GM21619 (cell line): Measurements from ENCODE around the gene BRI3BP.
"Not testable (repeated sequence)": the region's sequence is repeated elsewhere in the genome, so short reads cannot be mapped to it uniquely, and the experiment has no call there.

Experiments
- ATAC-seq: cut with Tn5 transposase; IDR thresholded peaks from one replicate; pipeline ENCODE4 v1.9.1; 2021; ENCODE audit not compliant: unreplicated experiment

BRI3BP gene

GRCh38 chr12:125021096-125021495 lies 27.7 kb downstream of the BRI3BP start:
- ATAC-seq, result no peak

GRCh38 chr12:125021771-125022170 lies 28.3 kb downstream of the BRI3BP start:
- no peak for ATAC-seq

- ATAC-seq, result no peak
These were observed 29.6 kb downstream of the BRI3BP start for GRCh38 chr12:125023065-125023464.

GRCh38 chr12:125024949-125025563 lies 31.6 kb downstream of the BRI3BP start:
- ATAC-seq, result no peak

GRCh38 chr12:125025606-125026235 lies 32.3 kb downstream of the BRI3BP start:
- no peak for ATAC-seq

- no peak for ATAC-seq
These were observed 34.7 kb downstream of the BRI3BP start for GRCh38 chr12:125028106-125028505.

GRCh38 chr12:125029761-125030358 lies 36.4 kb downstream of the BRI3BP start:
- no peak for ATAC-seq

GRCh38 chr12:125031471-125031870 lies 38.0 kb downstream of the BRI3BP start:
- ATAC-seq, result not testable (repeated sequence)

- ATAC-seq, result no peak
These were observed 39.2 kb downstream of the BRI3BP start for GRCh38 chr12:125032466-125033152.

- ATAC-seq, result no peak
These were observed 39.8 kb downstream of the BRI3BP start for GRCh38 chr12:125033288-125033687.

- ATAC-seq, result no peak
These were observed 45.7 kb downstream of the BRI3BP start for GRCh38 chr12:125038976-125039625.

- ATAC-seq, result no peak
These were observed 55.6 kb downstream of the BRI3BP start for GRCh38 chr12:125049093-125049458.

GRCh38 chr12:125050446-125050845 lies 57.0 kb downstream of the BRI3BP start:
- no peak for ATAC-seq

- no peak for ATAC-seq
These were observed 57.4 kb downstream of the BRI3BP start for GRCh38 chr12:125050868-125051267.

GRCh38 chr12:125053821-125054220 lies 60.4 kb downstream of the BRI3BP start:
- ATAC-seq, result no peak

- no peak for ATAC-seq
These were observed 62.1 kb downstream of the BRI3BP start for GRCh38 chr12:125055591-125055990.

GRCh38 chr12:125056306-125056705 lies 62.9 kb downstream of the BRI3BP start:
- no peak for ATAC-seq

- no peak for ATAC-seq
These were observed 64.3 kb downstream of the BRI3BP start for GRCh38 chr12:125057708-125058107.

GRCh38 chr12:125061229-125061628 lies 67.8 kb downstream of the BRI3BP start:
- ATAC-seq, result no peak

- ATAC-seq, result not testable (repeated sequence)
These were observed 70.1 kb downstream of the BRI3BP start for GRCh38 chr12:125063522-125063921.

- ATAC-seq, result no peak
These were observed 71.0 kb downstream of the BRI3BP start for GRCh38 chr12:125064492-125064891.
